ENCODE results near the gene WLS.
"Not testable (repeated sequence)": the region's sequence is repeated elsewhere in the genome, so short reads cannot be mapped to it uniquely, and the experiment has no call there.

- TF ChIP-seq CTCF, POLR2A (IDR thresholded peaks at IDR 0.05): not testable (repeated sequence)
These were observed 60.5 kb downstream of the WLS start for GRCh38 chr1:68171795-68172194.
